Adrenal gland (tissue), 5 donors: ENCODE data around the gene OR51B5.

Experiments used
- CTCF ChIP-seq, 6 experiments: fragments of 450-650 bp in 4 of 6; fragments of 200-600 bp in 2 of 6; sonication (generic) in 1 of 6; IDR thresholded peaks; 1 replicate in 5 of 6; 2 replicates in 1 of 6; pipeline versions ENCODE4 v1.5.1 to v1.8.0; 2016 to 2021; ENCODE audit warnings: antibody characterized with exemption in 6 of 6, mild to moderate bottlenecking in 2 of 6, moderate library complexity in 1 of 6
- POLR2A ChIP-seq, 2 donors: fragments of 450-650 bp; IDR thresholded peaks; one replicate each; pipeline ENCODE4 v1.6.1; 2017; ENCODE audit warnings: antibody characterized with exemption in 2 of 2, mild to moderate bottlenecking in 2 of 2, moderate library complexity in 1 of 2
- donor health status: DM: no; HTN: no; CAD: no.

DNA sequence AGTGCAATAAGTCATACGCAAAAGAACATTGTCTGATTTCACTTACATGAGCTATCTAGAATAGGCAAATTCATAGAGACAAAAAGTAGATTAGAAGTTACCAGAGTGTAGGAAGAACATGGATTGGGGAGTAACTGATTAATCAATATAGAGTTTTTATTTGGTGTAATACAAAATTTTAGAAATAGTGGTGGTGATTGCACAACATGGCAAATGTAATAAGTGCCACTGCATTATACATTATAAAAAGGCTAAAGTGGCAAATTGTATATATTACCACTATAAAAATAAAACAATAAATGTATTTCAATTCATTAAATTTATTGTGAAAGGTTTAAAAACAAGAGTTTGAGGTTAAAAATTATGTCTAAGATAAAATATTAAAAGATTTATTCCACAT, 32.9 kb downstream of the OR51B5 start:
- TF ChIP-seq CTCF (IDR thresholded peaks at IDR 0.05) (no peak), POLR2A (IDR thresholded peaks at IDR 0.05) (no peak)
